ENCODE results near the gene ARHGAP15.

GRCh38 chr2:143473820-143474219 is 344.6 kb downstream of the ARHGAP15 start:
- no peak for TF ChIP-seq CTCF (conservative IDR thresholded peaks at IDR 0.05)
- no peak for TF ChIP-seq EZH2 (IDR thresholded peaks at IDR 0.05; ENCODE audit: low read depth)
